PC-9 (cell line): Measurements from ENCODE around the gene SLN.

Source experiments
- CTCF ChIP-seq: fragments of 200-600 bp; sonication (generic); conservative IDR thresholded peaks from 2 replicates; pipeline ENCODE4 v1.6.1; 2017; ENCODE audit warnings: mixed run types, antibody characterized with exemption, mild to moderate bottlenecking, moderate library complexity
- EZH2 ChIP-seq: fragments of 200-600 bp; sonication (generic); IDR thresholded peaks from 2 replicates; pipeline ENCODE4 v1.8.0; 2017; ENCODE audit warnings: antibody characterized with exemption, low read depth

- TF ChIP-seq CTCF (no peak), EZH2 (no peak)
Measured at GRCh38 chr11:107731941-107732688, 20.3 kb upstream of the SLN start.
